ENCODE data around the gene RNMT.

DNA sequence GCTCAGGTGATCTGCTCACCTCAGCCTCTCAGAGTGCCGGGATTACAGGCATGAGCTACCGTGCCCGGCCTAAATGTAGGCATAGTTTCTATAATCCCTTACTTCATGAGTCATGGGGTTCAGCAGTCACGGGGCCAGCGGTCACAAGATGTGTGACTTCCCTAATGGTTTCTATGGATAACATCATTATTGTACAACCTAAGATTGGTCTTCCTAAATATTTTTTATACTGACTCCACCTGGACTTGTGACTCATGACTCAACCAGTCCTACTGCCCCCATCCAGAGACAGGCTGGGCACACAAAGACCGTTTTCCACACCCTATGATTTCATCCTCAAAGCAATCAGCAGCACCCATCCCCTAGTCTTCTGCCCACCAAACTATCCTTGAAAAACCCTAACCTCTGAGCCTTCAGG lies 16.1 kb upstream of the RNMT start:
- TF ChIP-seq, protein P1, sequence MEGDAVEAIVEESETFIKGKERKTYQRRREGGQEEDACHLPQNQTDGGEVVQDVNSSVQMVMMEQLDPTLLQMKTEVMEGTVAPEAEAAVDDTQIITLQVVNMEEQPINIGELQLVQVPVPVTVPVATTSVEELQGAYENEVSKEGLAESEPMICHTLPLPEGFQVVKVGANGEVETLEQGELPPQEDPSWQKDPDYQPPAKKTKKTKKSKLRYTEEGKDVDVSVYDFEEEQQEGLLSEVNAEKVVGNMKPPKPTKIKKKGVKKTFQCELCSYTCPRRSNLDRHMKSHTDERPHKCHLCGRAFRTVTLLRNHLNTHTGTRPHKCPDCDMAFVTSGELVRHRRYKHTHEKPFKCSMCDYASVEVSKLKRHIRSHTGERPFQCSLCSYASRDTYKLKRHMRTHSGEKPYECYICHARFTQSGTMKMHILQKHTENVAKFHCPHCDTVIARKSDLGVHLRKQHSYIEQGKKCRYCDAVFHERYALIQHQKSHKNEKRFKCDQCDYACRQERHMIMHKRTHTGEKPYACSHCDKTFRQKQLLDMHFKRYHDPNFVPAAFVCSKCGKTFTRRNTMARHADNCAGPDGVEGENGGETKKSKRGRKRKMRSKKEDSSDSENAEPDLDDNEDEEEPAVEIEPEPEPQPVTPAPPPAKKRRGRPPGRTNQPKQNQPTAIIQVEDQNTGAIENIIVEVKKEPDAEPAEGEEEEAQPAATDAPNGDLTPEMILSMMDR (conservative IDR thresholded peaks at IDR 0.05; ENCODE audit: low read depth in 2 of 2), result no peak
- TF ChIP-seq CREB1 (CRISPR knock-in tag; IDR thresholded peaks at IDR 0.05; ENCODE audit: low read depth) (no peak), EZH2 (IDR thresholded peaks at IDR 0.05; ENCODE audit: low read depth, unreplicated experiment) (no peak), ZNF114 (CRISPR knock-in tag; IDR thresholded peaks at IDR 0.05) (no peak), POLR2AphosphoS5 (IDR thresholded peaks at IDR 0.05; ENCODE audit: low read depth) (no peak), EZH2phosphoT487 (IDR thresholded peaks at IDR 0.05; ENCODE audit: unreplicated experiment) (no peak), NANOG (IDR thresholded peaks at IDR 0.05; ENCODE audit: borderline replicate concordance) (no peak), JUNB (IDR thresholded peaks at IDR 0.05; ENCODE audit: unreplicated experiment) (no peak), ZNF331 (CRISPR knock-in tag; IDR thresholded peaks at IDR 0.05; ENCODE audit: low read depth) (no peak), STAT1 (IDR thresholded peaks at IDR 0.05; ENCODE audit: unreplicated experiment) (no peak)
- TF ChIP-seq, protein P2, sequence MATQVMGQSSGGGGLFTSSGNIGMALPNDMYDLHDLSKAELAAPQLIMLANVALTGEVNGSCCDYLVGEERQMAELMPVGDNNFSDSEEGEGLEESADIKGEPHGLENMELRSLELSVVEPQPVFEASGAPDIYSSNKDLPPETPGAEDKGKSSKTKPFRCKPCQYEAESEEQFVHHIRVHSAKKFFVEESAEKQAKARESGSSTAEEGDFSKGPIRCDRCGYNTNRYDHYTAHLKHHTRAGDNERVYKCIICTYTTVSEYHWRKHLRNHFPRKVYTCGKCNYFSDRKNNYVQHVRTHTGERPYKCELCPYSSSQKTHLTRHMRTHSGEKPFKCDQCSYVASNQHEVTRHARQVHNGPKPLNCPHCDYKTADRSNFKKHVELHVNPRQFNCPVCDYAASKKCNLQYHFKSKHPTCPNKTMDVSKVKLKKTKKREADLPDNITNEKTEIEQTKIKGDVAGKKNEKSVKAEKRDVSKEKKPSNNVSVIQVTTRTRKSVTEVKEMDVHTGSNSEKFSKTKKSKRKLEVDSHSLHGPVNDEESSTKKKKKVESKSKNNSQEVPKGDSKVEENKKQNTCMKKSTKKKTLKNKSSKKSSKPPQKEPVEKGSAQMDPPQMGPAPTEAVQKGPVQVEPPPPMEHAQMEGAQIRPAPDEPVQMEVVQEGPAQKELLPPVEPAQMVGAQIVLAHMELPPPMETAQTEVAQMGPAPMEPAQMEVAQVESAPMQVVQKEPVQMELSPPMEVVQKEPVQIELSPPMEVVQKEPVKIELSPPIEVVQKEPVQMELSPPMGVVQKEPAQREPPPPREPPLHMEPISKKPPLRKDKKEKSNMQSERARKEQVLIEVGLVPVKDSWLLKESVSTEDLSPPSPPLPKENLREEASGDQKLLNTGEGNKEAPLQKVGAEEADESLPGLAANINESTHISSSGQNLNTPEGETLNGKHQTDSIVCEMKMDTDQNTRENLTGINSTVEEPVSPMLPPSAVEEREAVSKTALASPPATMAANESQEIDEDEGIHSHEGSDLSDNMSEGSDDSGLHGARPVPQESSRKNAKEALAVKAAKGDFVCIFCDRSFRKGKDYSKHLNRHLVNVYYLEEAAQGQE (IDR thresholded peaks at IDR 0.05; ENCODE audit: unreplicated experiment), result no peak
- TF ChIP-seq, protein P3, sequence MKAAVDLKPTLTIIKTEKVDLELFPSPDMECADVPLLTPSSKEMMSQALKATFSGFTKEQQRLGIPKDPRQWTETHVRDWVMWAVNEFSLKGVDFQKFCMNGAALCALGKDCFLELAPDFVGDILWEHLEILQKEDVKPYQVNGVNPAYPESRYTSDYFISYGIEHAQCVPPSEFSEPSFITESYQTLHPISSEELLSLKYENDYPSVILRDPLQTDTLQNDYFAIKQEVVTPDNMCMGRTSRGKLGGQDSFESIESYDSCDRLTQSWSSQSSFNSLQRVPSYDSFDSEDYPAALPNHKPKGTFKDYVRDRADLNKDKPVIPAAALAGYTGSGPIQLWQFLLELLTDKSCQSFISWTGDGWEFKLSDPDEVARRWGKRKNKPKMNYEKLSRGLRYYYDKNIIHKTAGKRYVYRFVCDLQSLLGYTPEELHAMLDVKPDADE (IDR thresholded peaks at IDR 0.05), result no peak
- TF ChIP-seq, protein P4, sequence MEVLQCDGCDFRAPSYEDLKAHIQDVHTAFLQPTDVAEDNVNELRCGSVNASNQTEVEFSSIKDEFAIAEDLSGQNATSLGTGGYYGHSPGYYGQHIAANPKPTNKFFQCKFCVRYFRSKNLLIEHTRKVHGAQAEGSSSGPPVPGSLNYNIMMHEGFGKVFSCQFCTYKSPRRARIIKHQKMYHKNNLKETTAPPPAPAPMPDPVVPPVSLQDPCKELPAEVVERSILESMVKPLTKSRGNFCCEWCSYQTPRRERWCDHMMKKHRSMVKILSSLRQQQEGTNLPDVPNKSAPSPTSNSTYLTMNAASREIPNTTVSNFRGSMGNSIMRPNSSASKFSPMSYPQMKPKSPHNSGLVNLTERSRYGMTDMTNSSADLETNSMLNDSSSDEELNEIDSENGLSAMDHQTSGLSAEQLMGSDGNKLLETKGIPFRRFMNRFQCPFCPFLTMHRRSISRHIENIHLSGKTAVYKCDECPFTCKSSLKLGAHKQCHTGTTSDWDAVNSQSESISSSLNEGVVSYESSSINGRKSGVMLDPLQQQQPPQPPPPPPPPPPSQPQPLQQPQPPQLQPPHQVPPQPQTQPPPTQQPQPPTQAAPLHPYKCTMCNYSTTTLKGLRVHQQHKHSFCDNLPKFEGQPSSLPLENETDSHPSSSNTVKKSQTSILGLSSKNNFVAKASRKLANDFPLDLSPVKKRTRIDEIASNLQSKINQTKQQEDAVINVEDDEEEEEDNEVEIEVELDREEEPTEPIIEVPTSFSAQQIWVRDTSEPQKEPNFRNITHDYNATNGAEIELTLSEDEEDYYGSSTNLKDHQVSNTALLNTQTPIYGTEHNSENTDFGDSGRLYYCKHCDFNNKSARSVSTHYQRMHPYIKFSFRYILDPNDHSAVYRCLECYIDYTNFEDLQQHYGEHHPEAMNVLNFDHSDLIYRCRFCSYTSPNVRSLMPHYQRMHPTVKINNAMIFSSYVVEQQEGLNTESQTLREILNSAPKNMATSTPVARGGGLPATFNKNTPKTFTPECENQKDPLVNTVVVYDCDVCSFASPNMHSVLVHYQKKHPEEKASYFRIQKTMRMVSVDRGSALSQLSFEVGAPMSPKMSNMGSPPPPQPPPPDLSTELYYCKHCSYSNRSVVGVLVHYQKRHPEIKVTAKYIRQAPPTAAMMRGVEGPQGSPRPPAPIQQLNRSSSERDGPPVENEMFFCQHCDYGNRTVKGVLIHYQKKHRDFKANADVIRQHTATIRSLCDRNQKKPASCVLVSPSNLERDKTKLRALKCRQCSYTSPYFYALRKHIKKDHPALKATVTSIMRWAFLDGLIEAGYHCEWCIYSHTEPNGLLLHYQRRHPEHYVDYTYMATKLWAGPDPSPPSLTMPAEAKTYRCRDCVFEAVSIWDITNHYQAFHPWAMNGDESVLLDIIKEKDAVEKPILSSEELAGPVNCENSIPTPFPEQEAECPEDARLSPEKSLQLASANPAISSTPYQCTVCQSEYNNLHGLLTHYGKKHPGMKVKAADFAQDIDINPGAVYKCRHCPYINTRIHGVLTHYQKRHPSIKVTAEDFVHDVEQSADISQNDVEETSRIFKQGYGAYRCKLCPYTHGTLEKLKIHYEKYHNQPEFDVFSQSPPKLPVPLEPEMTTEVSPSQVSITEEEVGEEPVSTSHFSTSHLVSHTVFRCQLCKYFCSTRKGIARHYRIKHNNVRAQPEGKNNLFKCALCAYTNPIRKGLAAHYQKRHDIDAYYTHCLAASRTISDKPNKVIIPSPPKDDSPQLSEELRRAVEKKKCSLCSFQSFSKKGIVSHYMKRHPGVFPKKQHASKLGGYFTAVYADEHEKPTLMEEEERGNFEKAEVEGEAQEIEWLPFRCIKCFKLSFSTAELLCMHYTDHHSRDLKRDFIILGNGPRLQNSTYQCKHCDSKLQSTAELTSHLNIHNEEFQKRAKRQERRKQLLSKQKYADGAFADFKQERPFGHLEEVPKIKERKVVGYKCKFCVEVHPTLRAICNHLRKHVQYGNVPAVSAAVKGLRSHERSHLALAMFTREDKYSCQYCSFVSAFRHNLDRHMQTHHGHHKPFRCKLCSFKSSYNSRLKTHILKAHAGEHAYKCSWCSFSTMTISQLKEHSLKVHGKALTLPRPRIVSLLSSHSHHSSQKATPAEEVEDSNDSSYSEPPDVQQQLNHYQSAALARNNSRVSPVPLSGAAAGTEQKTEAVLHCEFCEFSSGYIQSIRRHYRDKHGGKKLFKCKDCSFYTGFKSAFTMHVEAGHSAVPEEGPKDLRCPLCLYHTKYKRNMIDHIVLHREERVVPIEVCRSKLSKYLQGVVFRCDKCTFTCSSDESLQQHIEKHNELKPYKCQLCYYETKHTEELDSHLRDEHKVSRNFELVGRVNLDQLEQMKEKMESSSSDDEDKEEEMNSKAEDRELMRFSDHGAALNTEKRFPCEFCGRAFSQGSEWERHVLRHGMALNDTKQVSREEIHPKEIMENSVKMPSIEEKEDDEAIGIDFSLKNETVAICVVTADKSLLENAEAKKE (CRISPR knock-in tag; IDR thresholded peaks at IDR 0.05), result no peak
